ENCODE measurements around the gene BMP5. TPM values are rescaled to one million over a fixed set of nuclear protein-coding genes. Genes with fewer than 3 reads are reported as not detected.

Gene BMP5
- polyA plus RNA-seq, 1 donor (not counting 4 experiments of a cell fraction or from before 2014, with no cell fraction given): not detected

- H3K9ac ChIP-seq (ENCODE audit: control insufficient read depth, extremely low read depth, insufficient read depth, low read length): no peak overlapping the region
- no peaks in the 10 kb centered on the region for H3K36me3 ChIP-seq (ENCODE audit: control insufficient read depth in 2 of 2, extremely low read depth in 1 of 2, insufficient read depth in 2 of 2, low read length in 2 of 2)
- no peaks in the 10 kb centered on the region for H3K4me1 ChIP-seq (ENCODE audit: control insufficient read depth, extremely low read depth, insufficient read depth, low read length)
- H3K4me2 ChIP-seq (ENCODE audit: control insufficient read depth, extremely low read depth, insufficient read depth, low read depth, low read length): no peak overlapping the region
- FAIRE-seq: no peak
- H3K9me3 ChIP-seq (ENCODE audit: control insufficient read depth, low read depth, low read length): no peaks in the 10 kb centered on the region
- DNase-seq (ENCODE audit: low read depth, low spot score): no peak
- no peak overlapping the region for H2AFZ ChIP-seq (ENCODE audit: control insufficient read depth, low read length)
- no peaks in the 10 kb centered on the region for H3K9me1 ChIP-seq (ENCODE audit: control insufficient read depth, extremely low read depth, insufficient read depth, low read length)
- no peaks in the 10 kb centered on the region for H4K20me1 ChIP-seq (ENCODE audit: control insufficient read depth, extremely low read depth, insufficient read depth, low read length)
- H3K27ac ChIP-seq (ENCODE audit: control insufficient read depth, insufficient read depth, low read length): no peak overlapping the region
- no peaks in the 10 kb centered on the region for H3K79me2 ChIP-seq (ENCODE audit: control insufficient read depth, insufficient read depth, low read length)
- dilution Hi-C loops (cut with MboI; ENCODE audit: extremely low pct_ligation_motif_present, low sequenced_read_pairs): no loop called here
- TF ChIP-seq EZH2 (IDR thresholded peaks at IDR 0.05; ENCODE audit: low read length): no peak
- no peak for TF ChIP-seq CTCF (optimal IDR thresholded peaks at IDR 0.05 in 1 of 3, IDR thresholded peaks at IDR 0.05 in 1 of 3, conservative IDR thresholded peaks at IDR 0.05 in 1 of 3; ENCODE audit: extremely low read depth in 1 of 3, insufficient read depth in 2 of 3, low read length in 3 of 3)
- H3K4me3 ChIP-seq (ENCODE audit: control insufficient read depth in 2 of 3, extremely low read depth in 1 of 3, insufficient read depth in 2 of 3, low read depth in 1 of 3, low read length in 3 of 3): no peak overlapping the region
- H3K27me3 ChIP-seq (ENCODE audit: control insufficient read depth, extremely low read depth, insufficient read depth, low read length): no peaks in the 10 kb centered on the region
Measured at GRCh38 chr6:55836945-55837344, 38.4 kb downstream of the BMP5 start.

GRCh38 chr6:55836481-55836880 lies 38.9 kb downstream of the BMP5 start:
- no peak overlapping the region for H2AFZ ChIP-seq (ENCODE audit: control insufficient read depth, low read length)
- H3K9me1 ChIP-seq (ENCODE audit: control insufficient read depth, extremely low read depth, insufficient read depth, low read length): no peaks in the 10 kb centered on the region
- no peak overlapping the region for H3K27ac ChIP-seq (ENCODE audit: control insufficient read depth, insufficient read depth, low read length)
- H3K4me3 ChIP-seq (ENCODE audit: control insufficient read depth in 2 of 3, extremely low read depth in 1 of 3, insufficient read depth in 2 of 3, low read depth in 1 of 3, low read length in 3 of 3): no peak overlapping the region
- no peaks in the 10 kb centered on the region for H3K4me1 ChIP-seq (ENCODE audit: control insufficient read depth, extremely low read depth, insufficient read depth, low read length)
- H4K20me1 ChIP-seq (ENCODE audit: control insufficient read depth, extremely low read depth, insufficient read depth, low read length): no peaks in the 10 kb centered on the region
- H3K27me3 ChIP-seq (ENCODE audit: control insufficient read depth, extremely low read depth, insufficient read depth, low read length): no peaks in the 10 kb centered on the region
- no peaks in the 10 kb centered on the region for H3K79me2 ChIP-seq (ENCODE audit: control insufficient read depth, insufficient read depth, low read length)
- no peak overlapping the region for H3K9ac ChIP-seq (ENCODE audit: control insufficient read depth, extremely low read depth, insufficient read depth, low read length)
- FAIRE-seq (no peak), DNase-seq (ENCODE audit: low read depth, low spot score) (no peak)
- dilution Hi-C loops (cut with MboI; ENCODE audit: extremely low pct_ligation_motif_present, low sequenced_read_pairs): no loop called here
- TF ChIP-seq CTCF (optimal IDR thresholded peaks at IDR 0.05 in 1 of 3, IDR thresholded peaks at IDR 0.05 in 1 of 3, conservative IDR thresholded peaks at IDR 0.05 in 1 of 3; ENCODE audit: extremely low read depth in 1 of 3, insufficient read depth in 2 of 3, low read length in 3 of 3): no peak
- no peak for TF ChIP-seq EZH2 (IDR thresholded peaks at IDR 0.05; ENCODE audit: low read length)
- H3K36me3 ChIP-seq (ENCODE audit: control insufficient read depth in 2 of 2, extremely low read depth in 1 of 2, insufficient read depth in 2 of 2, low read length in 2 of 2): no peaks in the 10 kb centered on the region
- no peaks in the 10 kb centered on the region for H3K9me3 ChIP-seq (ENCODE audit: control insufficient read depth, low read depth, low read length)
- no peak overlapping the region for H3K4me2 ChIP-seq (ENCODE audit: control insufficient read depth, extremely low read depth, insufficient read depth, low read depth, low read length)

Data from keratinocyte (primary cell).